RPMI8226 (cell line): Measurements from ENCODE around the gene ERC1.
"Not testable (repeated sequence)": the region's sequence is repeated elsewhere in the genome, so short reads cannot be mapped to it uniquely, and the experiment has no call there.

ENCODE experiments used
- DNase-seq: peaks from one replicate; pipeline ENCODE4 v3.0.0-alpha.2; 2015

ERC1 gene

DNA sequence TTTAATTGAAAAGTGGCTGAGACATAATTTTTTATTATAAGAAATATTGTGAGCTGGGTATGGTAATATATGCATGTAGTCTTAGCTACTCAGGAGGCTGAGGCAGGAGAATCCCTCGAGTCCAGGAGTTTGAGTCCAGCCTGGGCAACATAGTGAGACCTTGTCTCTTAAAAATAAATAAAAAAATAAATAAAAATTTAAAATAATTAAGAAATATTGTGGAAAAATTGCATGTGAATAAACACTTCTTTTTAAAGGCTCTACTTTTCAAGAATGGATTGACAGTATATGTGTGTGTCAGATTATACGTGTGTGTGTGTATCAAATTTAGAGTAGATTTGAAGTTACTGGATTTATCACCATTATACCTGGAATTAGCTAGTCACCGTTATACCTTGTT is 43.2 kb downstream of the ERC1 start:
- no peak for DNase-seq

DNA sequence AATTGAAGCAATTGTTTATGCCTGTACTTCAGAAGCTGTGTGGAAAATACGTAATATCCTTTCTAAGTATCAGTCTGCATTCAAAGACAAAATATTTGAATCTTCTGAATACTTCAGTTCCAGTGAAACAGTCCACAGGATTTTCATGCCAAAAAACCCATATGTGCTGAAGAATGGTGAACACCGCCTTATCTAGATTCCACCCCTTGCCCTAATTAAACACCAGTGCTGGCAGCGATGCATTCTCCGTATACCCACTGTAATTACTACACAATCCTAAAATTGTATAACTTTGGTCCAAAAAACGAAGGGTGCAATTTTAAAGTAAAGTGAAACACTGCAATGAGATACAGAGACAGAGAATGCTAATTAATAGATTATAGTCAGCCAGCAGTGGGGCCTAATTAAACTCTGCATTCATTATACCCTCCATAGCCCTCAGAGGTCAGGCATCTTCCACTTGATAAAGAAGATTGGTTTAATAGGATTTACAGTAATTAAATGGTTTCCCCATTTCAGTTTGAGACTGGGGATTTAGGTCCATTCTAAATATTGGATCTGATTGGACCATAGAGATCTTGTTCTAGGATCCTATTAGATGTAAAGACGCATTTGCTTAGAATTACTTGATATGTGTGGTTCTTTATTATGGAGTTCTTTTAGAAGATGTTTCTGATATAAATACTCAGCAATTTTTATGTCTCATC is 43.9 kb downstream of the ERC1 start:
- DNase-seq = no peak

DNA sequence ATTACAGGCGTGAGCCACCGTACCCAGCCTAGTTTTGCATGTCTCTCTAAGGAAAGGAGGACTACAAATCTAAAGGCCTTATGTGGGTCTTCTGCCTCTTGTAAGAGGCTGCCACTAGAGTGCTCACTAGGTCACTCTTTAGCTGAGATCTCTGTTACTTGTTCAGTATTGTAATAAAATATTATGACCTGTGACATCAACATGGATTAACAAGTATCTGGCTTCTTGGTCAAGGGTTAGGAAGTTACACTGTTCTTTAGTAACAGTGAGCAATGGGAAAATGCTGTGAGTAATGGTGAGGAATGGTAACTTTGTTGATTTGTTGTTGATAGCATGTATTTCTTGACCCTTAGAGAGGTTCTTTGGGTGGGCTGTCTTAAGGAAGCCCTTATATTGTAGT is 50.5 kb downstream of the ERC1 start:
- no peak for DNase-seq

DNA sequence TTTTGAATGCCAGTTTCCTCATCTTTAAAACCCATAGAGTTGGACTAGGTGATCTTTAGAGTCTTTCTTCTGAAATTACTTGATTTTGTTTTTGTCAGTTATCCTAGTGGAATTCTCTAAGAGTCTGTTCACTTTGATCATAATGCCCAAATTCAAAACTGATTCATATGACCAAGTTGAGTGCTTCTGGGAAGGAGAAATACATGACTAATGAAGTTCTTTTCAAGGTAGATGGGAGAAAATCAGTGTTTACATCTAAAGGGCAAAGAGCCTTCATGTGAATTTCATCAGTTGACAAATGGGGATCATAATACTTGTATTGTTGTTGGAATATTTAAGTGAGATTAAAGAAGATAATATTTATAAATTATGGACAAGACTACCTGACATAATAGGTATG is 53.2 kb downstream of the ERC1 start:
- no peak for DNase-seq

DNA sequence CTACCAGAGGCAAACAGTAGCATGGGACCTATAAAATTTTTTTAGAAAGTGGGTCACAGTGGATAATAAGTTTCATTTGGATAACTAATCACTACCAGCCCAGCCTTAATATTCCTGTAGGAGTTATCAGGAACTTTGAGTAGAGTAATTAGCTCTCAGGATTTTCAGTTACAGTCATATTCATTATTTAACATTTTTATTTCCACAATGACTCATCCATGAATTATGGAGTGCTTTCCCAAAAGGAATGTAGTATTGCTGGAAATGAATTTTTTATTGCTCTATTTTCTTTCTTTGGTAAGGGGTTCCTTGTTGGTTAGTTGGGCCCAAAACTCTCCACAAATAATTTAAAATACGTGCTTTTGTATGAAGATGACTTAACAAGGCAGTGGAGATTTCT is 53.7 kb downstream of the ERC1 start:
- no peak for DNase-seq

DNA sequence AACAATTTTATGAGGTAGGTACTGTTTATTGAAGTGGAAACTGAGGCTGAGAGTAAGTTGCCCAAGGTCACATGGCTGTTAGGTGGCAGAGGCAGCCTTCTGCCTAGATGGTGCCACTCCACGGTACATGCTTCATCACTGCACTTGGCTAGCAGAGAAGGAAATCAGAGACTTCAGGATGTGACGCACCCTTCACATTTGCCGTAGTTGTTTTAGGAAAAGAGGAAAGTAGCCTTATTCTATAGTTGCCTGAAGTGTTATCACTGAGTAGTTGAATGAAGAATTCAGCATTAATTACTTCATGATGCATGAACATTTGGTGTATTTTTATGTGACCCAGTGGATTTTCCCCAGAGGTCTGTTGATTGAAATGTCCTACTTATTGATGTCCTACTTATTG is 55.7 kb downstream of the ERC1 start:
- DNase-seq = no peak

DNA sequence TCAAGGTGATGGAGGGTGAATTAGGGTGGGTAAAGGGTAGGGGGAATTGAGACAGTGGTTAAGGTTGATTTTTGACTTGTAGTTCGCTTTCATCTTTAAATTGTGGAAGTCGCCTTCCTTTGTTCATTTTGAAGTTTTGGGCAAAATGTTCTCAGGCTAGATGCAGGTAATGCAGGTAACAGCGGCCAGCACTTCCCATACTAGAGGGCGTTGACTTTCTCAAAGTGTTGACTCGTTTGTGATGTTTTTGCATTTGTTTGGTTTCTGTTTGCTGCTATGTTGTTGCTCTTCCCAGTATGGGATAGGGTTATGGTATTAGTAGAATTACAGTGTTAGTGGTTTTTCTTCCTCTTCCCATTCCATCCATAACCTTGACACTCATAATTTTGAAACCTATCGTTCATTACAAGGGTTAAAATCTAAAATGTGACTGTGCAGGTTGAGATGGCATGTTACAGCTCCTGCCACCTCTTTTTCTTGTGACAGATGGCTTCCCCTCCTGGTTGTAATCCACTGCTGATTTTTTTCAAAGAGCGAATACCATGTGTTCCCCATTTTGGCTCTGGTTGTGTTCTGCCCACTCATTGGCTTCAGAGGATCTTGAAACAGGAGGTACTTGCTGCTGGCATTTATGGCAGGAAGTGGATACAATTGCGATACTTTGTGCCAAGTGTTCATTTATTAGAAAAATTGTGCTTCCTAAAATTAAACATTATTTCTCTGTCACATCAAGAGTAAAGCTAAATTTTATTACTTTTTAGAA is 57.1 kb downstream of the ERC1 start:
- no peak for DNase-seq

DNA sequence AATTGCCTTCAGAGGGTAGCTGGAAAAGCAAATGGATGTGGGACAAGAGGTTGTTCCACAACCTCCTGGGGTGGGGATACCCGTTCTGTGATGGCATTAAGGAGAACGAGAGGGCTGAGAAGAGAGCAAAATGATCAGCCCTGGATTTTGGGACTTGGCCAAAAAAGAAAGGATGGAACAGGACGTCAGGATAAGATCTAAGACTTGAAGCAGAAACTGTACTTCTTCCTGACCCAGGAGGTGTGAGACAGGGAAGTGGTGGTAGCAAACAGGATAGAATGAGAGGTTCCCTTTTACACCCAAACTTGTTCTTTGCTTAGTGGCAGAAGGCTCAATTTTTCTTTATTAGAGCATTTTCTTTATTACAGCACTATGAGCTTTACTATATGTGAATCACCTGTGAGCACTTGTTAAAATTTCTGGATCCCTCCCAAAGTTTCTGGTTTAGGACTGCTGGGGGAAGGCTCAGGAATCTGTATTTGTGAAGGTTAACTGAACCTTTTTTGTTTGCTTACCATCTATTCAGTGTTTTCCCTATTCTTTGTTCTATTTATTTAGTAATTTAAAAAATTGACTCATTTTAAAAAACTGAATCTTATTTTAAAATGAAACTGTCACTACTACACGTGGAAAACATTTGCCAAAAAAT is 59.2 kb downstream of the ERC1 start:
- no peak for DNase-seq

DNA sequence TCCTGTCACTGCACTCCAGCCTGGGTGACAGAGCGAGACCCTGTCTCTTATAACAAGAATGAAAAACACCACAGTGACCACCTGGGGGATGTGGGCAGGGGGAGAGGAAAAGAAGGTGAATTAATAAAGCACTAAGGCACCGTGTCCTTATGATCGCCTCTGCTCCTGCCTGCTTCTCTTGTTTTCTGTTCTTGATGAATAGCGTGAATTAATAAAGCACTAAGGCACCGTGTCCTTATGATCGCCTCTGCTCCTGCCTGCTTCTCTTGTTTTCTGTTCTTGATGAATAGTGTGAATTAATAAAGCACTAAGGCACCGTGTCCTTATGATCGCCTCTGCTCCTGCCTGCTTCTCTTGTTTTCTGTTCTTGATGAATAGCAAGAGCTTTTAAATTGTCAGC is 60.6 kb downstream of the ERC1 start:
- not testable (repeated sequence) for DNase-seq

DNA sequence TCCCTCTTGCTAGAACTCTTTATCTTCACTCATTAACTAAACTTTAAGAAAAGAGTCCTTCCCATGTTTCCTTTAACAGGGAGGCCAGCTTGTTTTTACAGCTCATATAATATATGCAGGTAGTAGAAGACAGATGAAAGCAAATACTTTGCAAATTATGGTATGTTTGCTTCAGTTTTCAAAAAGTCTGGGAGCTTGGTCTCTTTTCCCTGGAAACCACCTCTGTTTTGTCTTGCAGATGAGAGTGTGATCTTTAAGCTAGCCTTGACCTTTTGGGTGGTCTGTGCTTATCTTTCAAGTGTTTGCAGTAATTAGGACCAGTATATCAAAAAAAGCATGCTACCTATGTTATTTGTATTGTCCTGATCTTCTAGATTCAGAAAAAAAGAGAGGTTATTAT is 62.7 kb downstream of the ERC1 start:
- DNase-seq = no peak

DNA sequence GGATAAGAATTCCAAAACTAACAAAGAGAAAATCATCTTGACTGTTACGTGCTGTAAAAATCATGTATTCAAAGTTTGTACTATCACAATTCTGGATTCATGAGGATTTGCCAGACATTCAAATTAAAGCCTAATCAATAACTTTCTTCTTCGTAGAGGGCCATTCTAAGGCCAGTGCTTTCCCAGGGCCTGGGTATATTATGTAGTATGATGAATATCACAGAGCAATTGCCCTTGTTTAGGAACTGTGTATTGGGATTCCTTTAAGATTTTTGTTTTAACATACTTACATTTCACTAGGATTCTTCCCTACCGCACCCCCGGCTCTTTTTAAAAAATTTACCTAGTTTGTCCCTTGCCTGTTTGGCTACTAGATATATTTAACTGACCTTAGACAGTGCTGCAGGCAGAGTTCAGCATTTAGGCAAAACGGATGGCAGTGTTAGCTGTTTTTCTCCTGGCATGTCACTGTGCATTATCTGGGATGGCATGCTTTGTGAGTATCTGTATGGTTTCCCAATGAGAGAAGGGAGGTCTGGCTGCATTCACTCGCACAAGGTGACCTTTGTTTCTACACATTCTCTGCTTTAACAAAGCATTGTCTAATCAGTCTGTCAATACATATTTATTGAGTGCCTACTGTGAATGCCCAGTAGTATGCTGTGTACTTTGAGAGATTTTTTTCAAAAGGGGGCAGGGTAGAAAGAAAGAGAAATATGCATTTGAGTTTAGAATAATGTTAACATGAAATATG is 63.3 kb downstream of the ERC1 start:
- no peak for DNase-seq

DNA sequence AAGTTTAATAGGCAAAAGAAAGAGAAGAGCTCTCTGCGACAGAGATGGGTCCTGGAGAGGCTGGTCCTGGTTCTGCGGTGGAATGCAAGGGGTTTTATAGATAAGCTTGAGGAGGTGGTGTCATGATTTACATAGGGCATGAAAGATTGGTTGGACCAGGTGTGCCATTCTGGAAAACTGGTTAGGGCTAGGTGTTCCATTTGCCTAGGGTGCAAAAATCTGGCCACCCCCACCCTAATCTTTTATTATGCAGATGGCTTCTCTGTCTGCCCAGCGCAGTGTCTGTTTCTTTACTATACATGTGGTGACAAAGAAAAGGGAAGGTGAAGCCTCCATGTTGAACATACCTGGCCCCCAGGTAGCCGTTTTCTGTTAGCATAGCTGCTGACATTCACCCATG is 65.4 kb downstream of the ERC1 start:
- DNase-seq = no peak

DNA sequence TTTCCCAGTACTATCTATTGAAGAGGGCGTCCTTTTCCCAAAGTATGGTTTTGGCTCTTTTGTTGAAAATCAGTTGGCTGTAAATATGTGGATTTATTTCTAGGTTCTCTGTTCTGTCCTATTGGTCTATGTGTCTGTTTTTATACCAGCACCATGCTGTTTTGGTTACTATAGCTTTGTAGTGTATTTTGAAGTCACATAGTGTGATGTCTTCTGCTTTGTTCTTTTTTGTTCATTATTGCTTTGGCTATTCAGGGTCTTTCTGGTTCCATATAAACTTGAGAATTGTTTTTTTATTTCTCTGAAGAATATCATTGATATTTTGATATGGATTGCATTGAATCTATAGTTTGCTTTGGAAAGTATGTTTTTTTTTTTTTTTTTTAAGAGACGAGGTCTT is 67.4 kb downstream of the ERC1 start:
- no peak for DNase-seq

DNA sequence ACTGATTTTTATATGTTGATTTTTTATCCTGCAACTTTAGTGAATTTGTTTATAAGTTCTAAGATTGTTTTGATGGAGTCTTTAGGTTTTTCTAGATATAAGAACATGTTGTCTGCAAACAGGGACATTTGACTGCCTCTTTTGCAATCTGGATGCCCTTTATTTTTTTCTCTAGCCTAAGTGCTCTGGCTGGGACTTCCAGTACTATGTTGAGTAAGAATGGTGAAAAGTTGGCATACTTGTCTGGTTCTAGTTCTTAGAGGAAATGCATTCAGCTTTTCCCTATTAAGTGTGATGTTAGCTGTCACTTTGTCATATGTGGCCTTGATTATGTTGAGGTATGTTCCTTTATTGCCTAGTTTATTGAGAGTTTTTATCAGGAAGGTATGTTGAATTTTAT is 68.1 kb downstream of the ERC1 start:
- no peak for DNase-seq

DNA sequence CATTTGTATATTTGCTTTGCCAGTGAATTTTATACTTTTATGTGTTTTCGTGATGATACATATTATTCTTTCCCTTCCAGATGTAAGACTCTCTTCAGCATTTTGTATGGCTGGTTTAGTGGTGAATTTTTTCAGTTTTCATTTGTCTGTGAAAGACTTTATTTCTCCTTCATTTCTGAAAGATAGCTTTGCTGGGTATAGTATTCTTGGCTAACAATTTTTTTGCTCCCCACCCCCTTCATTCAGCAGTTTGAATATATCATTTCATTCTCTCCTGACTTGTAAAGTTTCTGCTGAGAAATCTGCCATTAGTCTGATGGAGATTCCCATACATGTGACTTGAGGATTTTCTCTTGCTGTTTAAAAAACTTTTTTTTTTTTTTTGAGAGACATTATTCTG is 72.8 kb downstream of the ERC1 start:
- no peak for DNase-seq

DNA sequence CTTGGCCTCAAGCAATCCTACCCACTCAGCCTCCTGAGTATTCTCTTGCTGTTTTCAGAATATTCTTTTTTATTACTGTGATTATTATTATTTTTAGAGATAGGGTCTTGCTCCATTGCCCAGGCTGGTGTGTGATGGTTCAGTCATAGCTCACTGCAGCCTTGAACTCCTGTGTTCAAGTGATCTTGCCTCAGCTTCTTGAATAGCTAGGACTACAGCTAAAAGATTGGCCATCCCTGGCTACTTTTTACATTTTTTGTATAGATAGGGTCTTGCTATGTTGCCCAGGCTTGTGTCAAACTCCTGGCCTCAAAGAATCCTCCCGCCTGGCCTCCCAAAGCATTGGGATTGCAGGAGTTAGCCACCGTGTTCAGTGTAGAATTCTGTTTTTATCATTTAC is 73.3 kb downstream of the ERC1 start:
- DNase-seq = no peak

DNA sequence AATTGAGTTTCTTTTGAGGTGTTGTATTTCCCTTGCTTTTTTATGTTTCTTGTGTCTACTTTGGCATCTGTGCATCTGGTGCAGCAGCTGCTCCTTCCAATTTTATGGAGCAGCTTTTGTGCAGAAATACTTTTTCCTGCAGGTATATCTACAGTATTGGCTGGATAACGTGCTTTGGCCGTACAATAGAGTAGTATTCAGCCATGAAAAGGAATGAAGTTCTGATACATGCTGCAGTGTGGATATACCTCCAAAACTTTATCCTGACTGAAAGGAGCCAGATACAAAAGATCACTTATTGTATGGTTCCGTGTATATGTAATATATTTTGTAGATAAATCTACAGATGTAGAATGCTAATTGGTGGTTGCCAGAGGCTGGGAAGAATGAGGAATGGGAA is 74.6 kb downstream of the ERC1 start:
- no peak for DNase-seq

DNA sequence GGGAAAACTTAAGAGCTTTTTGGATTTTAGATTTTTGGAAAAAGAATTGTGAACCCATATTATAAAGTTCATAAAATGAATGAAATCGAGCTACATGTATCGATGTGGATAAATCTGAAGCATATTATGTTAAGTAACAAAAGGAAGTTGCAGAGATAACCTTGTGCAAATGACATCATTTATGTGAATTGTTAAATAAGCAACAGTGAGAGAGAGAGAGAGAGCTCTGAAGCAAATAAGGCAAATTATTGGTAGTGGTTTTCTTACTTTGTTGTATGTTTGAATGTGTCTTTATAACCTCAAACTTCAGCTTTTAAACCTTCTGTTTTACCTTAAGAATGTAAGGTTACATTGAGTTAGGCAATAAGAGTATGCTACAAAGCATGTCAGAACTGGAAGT is 78.8 kb downstream of the ERC1 start:
- DNase-seq = no peak

DNA sequence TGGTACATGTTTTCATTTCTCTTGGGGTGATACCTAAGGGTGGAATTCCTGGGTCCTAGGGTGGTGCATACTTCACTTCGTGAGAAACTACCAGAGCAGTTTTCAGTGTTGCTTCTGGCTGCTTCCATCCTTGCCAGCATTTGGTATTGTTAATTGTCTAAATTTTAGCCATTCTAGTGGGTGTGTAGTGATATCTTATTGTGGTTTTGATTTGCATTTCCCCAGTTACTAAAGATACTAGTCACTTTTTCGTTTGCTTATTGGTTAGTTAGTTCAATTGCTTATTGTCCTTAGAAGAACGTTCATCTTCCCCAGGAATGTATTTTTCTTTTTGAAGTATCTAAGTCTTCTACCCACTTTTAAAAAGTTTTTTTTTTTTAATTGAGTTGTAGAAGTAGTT is 80.2 kb downstream of the ERC1 start:
- no peak for DNase-seq

DNA sequence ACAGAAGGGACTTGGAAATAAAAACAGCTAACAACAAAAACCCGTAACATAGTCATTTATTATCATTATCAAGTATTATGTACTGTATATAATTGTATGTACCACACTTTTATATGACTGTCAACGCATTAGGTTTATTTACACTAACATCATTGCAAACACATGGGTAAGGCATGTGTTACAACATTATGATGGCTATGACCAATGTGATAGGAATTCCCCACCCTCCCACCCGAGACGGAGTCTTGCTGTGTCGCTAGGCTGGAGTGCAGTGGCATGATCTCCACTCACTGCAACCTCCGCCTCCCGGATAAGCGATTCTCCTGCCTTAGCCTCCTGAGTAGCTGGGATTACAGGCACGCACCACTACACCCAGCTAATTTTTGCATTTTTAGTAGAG is 82.6 kb downstream of the ERC1 start:
- DNase-seq = no peak

DNA sequence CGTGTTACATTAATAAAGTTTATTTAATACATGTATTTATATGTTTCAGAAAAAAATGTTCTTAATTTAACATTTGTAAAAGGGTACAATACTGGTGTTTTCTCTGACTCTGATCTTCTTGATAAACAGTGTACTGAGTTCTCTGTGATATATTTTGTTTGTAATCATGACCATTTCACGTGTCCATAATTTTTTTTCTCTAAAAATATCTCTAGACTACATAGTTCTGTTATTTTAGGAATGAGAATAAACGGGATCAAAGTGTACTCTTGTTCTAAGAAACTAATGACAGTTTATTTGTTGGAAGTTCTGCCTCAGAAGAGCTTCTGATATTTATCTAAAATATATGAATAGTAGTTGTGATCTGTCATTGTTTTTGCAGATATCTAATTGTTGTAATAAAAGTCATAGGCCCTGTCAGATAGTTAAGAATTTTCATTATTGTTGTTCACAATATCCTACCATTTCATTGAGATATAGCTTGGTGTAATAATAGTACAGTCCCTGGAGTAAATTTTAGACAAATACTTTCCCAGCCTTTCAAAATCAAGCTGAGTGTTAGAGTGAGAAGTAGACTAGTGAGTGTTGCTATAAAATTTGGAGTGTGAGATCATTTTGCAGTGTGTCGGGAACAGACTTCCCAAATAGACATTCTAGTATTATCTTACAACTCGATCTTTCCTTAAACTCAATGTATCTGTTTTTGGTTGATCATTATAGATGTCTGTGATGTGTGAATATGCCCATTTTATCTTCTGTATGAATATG is 86.2 kb downstream of the ERC1 start:
- DNase-seq = no peak

DNA sequence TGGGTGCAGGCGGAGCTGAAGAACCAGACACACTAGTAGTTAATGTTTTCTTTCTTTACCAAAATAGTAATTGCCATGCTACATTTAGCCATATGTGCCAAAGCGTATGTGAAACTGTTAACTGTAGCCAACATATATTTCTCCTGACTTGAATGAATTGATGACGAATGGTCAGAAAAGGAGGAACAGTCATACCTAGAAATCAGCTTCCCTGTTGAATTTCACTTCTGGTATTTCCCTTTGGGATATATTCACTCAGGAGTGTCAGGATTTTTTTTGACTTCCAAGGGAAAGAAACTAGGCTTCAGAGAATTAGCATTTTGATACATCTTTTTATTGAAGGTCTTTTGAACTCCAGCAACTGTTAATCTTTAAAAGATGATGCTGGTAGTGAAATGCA is 87.0 kb downstream of the ERC1 start:
- DNase-seq = no peak
